Upper lobe of right lung (tissue), 1 donor: ENCODE measurements around the gene PNMA8B. TPM values are rescaled to one million over a fixed set of nuclear protein-coding genes. Genes with fewer than 3 reads are reported as not detected.

Experiments
- ATAC-seq: fragments of 200-7000 bp; cut with Tn5 transposase; one replicate; pipeline ENCODE4 v1.9.1; 2020; ENCODE audit warnings: mild to moderate bottlenecking, moderate library complexity
- DNase-seq: peaks from one replicate; pipeline ENCODE4 v3.0.0-alpha.2; 2020
- H3K27ac ChIP-seq: fragments of 200-600 bp; one replicate; pipeline ENCODE4 v1.8.0; 2022
- H3K27me3 ChIP-seq: fragments of 200-600 bp; one replicate; pipeline ENCODE4 v1.8.0; 2022; ENCODE audit warnings: mild to moderate bottlenecking
- H3K36me3 ChIP-seq: fragments of 200-600 bp; one replicate; pipeline ENCODE4 v1.8.0; 2022
- H3K4me1 ChIP-seq: fragments of 200-600 bp; one replicate; pipeline ENCODE4 v1.8.0; 2022
- H3K4me3 ChIP-seq: fragments of 200-600 bp; one replicate; pipeline ENCODE4 v1.8.0; 2022; ENCODE audit warnings: mild to moderate bottlenecking
- H3K9me3 ChIP-seq: fragments of 200-600 bp; one replicate; pipeline ENCODE4 v1.8.0; 2022
- CTCF ChIP-seq: fragments of 200-600 bp; IDR thresholded peaks from one replicate; pipeline ENCODE4 v1.8.0; 2022; ENCODE audit warnings: antibody characterized with exemption
- intact Hi-C: fragments of 100-400 bp; cut with DNase I; formaldehyde crosslinking; loops from one replicate; pipeline ENCODE4 v1.11.0; 2022
- total RNA-seq: library from RNA; stranded (reverse); fragmentation: NEBNext Ultra II Directional; extraction: Animal tissue kit (Norgen Biotek cat#: 25700); gene quantifications from one replicate; pipeline ENCODE4 v1.2.1, GENCODE V29; 2021
- donor health status: DM: no; HTN: yes; CAD: no; lungs with severe emphysema.

Gene PNMA8B
- total RNA-seq, 1 donor from 2014 or later: 1.9 TPM

- Histone ChIP-seq H3K27me3 (no peaks in the 10 kb centered on the region), H3K4me1 (peaks cover 10% of the 10 kb centered on the region), H3K9me3 (no peaks in the 10 kb centered on the region), H3K36me3 (no peaks in the 10 kb centered on the region), H3K27ac (no peak overlapping the region), H3K4me3 (no peak overlapping the region)
- ATAC-seq (no peak), DNase-seq (peak; percentile 26)
- TF ChIP-seq CTCF: no peak
- intact Hi-C loops: no loop called here
Observed at GRCh38 chr19:46466536-46467196, 29.0 kb downstream of the PNMA8B start.

- Histone ChIP-seq H3K4me3 (no peak overlapping the region), H3K36me3 (no peaks in the 10 kb centered on the region), H3K27ac (no peak overlapping the region), H3K9me3 (no peaks in the 10 kb centered on the region), H3K27me3 (peaks cover 4% of the 10 kb centered on the region), H3K4me1 (no peaks in the 10 kb centered on the region)
- intact Hi-C loops: no loop called here
- no peak for ATAC-seq
- DNase-seq: peak; percentile 19
- TF ChIP-seq CTCF: no peak
Observed at GRCh38 chr19:46463516-46463915, 32.2 kb downstream of the PNMA8B start.

- no peak for ATAC-seq
- Histone ChIP-seq H3K4me1 (no peaks in the 10 kb centered on the region), H3K36me3 (no peaks in the 10 kb centered on the region), H3K27me3 (peaks cover 8% of the 10 kb centered on the region), H3K27ac (no peak overlapping the region), H3K9me3 (no peaks in the 10 kb centered on the region), H3K4me3 (no peak overlapping the region)
- no peak for DNase-seq
- intact Hi-C loops: no loop called here
- TF ChIP-seq CTCF: no peak
Observed at GRCh38 chr19:46461537-46461936, 34.1 kb downstream of the PNMA8B start.

GRCh38 chr19:46460981-46461380, 34.7 kb downstream of the PNMA8B start:
- DNase-seq (peak; percentile 9), ATAC-seq (no peak)
- H3K36me3 ChIP-seq: no peaks in the 10 kb centered on the region
- H3K4me1 ChIP-seq: no peaks in the 10 kb centered on the region
- no peak overlapping the region for H3K4me3 ChIP-seq
- H3K27me3 ChIP-seq: peaks cover 8% of the 10 kb centered on the region
- H3K9me3 ChIP-seq: no peaks in the 10 kb centered on the region
- no peak overlapping the region for H3K27ac ChIP-seq
- intact Hi-C loops: no loop called here
- no peak for TF ChIP-seq CTCF

GRCh38 chr19:46460055-46460454, 35.6 kb downstream of the PNMA8B start:
- Histone ChIP-seq H3K27ac (no peak overlapping the region), H3K4me1 (no peaks in the 10 kb centered on the region), H3K9me3 (no peaks in the 10 kb centered on the region), H3K4me3 (no peak overlapping the region), H3K36me3 (no peaks in the 10 kb centered on the region), H3K27me3 (peaks cover 8% of the 10 kb centered on the region)
- ATAC-seq (no peak), DNase-seq (no peak)
- TF ChIP-seq CTCF: no peak
- intact Hi-C loops: no loop called here

GRCh38 chr19:46456930-46457329, 38.7 kb downstream of the PNMA8B start:
- no peaks in the 10 kb centered on the region for H3K9me3 ChIP-seq
- no peak overlapping the region for H3K4me3 ChIP-seq
- H3K36me3 ChIP-seq: no peaks in the 10 kb centered on the region
- peaks cover 8% of the 10 kb centered on the region for H3K27me3 ChIP-seq
- no peak for TF ChIP-seq CTCF
- no peaks in the 10 kb centered on the region for H3K4me1 ChIP-seq
- DNase-seq (peak; percentile 11), ATAC-seq (no peak)
- intact Hi-C loops: no loop called here
- H3K27ac ChIP-seq: no peak overlapping the region
